CD8-positive, alpha-beta memory T cell (primary cell): ENCODE data around the gene RNF123. TPM values are rescaled to one million over a fixed set of nuclear protein-coding genes. Genes with fewer than 3 reads are reported as not detected.

Experiments used
- CTCF ChIA-PET: fragments of 350-600 bp; sonication (Branson Sonifier 250); formaldehyde crosslinking; loops from one replicate; lab custom pipeline; 2021; ENCODE audit warnings: antibody characterized with exemption; lab: Charles Lee
- POLR2A ChIA-PET: fragments of 350-600 bp; sonication (Branson Sonifier 250); formaldehyde crosslinking; loops from one replicate; lab custom pipeline; 2021; ENCODE audit warnings: antibody characterized with exemption; lab: Charles Lee
- DNase-seq, 5 donors: peaks; one replicate each; pipeline versions ENCODE4 v3.0.0 to v3.0.0-alpha.2; 2020 to 2022; ENCODE audit warnings: mixed read lengths in 1 of 5
- H3K27ac ChIP-seq: one replicate; pipeline ENCODE4 v1.7.0; 2013; ENCODE audit warnings: low read depth, mild to moderate bottlenecking, low read length, moderate library complexity
- H3K27me3 ChIP-seq: 2 replicates; pipeline ENCODE4 v1.7.0; 2013; ENCODE audit warnings: low read length, mild to moderate bottlenecking; ENCODE audit not compliant: insufficient read depth, poor library complexity, severe bottlenecking
- H3K36me3 ChIP-seq: 2 replicates; pipeline ENCODE4 v1.7.0; 2013; ENCODE audit warnings: mild to moderate bottlenecking, low read length, moderate library complexity; ENCODE audit not compliant: insufficient read depth
- H3K4me1 ChIP-seq: 2 replicates; pipeline ENCODE4 v1.7.0; 2013; ENCODE audit warnings: mild to moderate bottlenecking, low read length, moderate library complexity; ENCODE audit not compliant: insufficient read depth
- H3K4me3 ChIP-seq: 2 replicates; pipeline ENCODE4 v1.7.0; 2013; ENCODE audit warnings: mild to moderate bottlenecking, low read length
- H3K9me3 ChIP-seq: 2 replicates; pipeline ENCODE4 v1.7.0; 2013; ENCODE audit warnings: mild to moderate bottlenecking, low read length
- H3K27ac Mint-ChIP-seq, 8 donors: one replicate each; pipeline ENCODE4 v1.8.0; 2020 to 2021; ENCODE audit warnings: mixed read lengths in 8 of 8, mild to moderate bottlenecking in 6 of 8, inconsistent platforms in 3 of 8, moderate library complexity in 3 of 8
- H3K27me3 Mint-ChIP-seq, 2 donors: one replicate each; pipeline ENCODE4 v1.8.0; 2020 to 2021; ENCODE audit warnings: mixed read lengths in 2 of 2, mild to moderate bottlenecking in 1 of 2, moderate library complexity in 1 of 2
- H3K36me3 Mint-ChIP-seq, 3 donors: one replicate each; pipeline ENCODE4 v1.8.0; 2020 to 2021; ENCODE audit warnings: mixed read lengths in 3 of 3, inconsistent platforms in 1 of 3, mild to moderate bottlenecking in 1 of 3
- H3K4me1 Mint-ChIP-seq, 3 donors: one replicate each; pipeline ENCODE4 v1.8.0; 2020 to 2021; ENCODE audit warnings: mixed read lengths in 3 of 3, inconsistent platforms in 1 of 3, mild to moderate bottlenecking in 1 of 3
- H3K4me3 Mint-ChIP-seq, 7 donors: one replicate each; pipeline ENCODE4 v1.8.0; 2020 to 2021; ENCODE audit warnings: mixed read lengths in 7 of 7, mild to moderate bottlenecking in 6 of 7, moderate library complexity in 4 of 7, inconsistent platforms in 2 of 7
- H3K9me3 Mint-ChIP-seq, 5 donors: one replicate each; pipeline ENCODE4 v1.8.0; 2020 to 2022; ENCODE audit warnings: mixed read lengths in 5 of 5, mild to moderate bottlenecking in 3 of 5, moderate library complexity in 2 of 5, inconsistent platforms in 1 of 5
- polyA plus RNA-seq: library from polyadenylated mRNA; unstranded; fragments of 300-500 nt; fragmentation: Illumina TruSeq; gene quantifications from one replicate; pipeline ENCODE4 v1.2.3, GENCODE V29; 2021
- total RNA-seq, 2 experiments: library from RNA; stranded (reverse); gene quantifications; one replicate each; pipeline ENCODE4 v1.2.3, GENCODE V29; 2021

Gene RNF123
- total and polyA plus RNA-seq, 3 experiments from 2014 or later, result 20.7 to 43.7 (median 38.8) TPM

GRCh38 chr3:49721596-49721895 is 32.2 kb downstream of the RNF123 start:
- Mint-ChIP-seq H3K4me1 (peaks cover 30 to 52% (median 41%) of the 10 kb centered on the region in 3 donors), H3K27ac (peak overlapping the region in 7 of 8 donors; percentile 3 to 93 (median 45)), H3K4me3 (peak overlapping the region in 4 of 7 donors; percentile 23 to 91 (median 47)), H3K36me3 (peaks cover 0 to 42% (median 0%) of the 10 kb centered on the region in 3 donors), H3K27me3 (peaks cover 0 to 2% of the 10 kb centered on the region in 2 donors), H3K9me3 (no peaks in the 10 kb centered on the region)
- Histone ChIP-seq H3K36me3 (no peaks in the 10 kb centered on the region), H3K27ac (no peak overlapping the region), H3K4me3 (no peak overlapping the region), H3K9me3 (no peaks in the 10 kb centered on the region), H3K27me3 (no peaks in the 10 kb centered on the region), H3K4me1 (peaks cover 21% of the 10 kb centered on the region)
- ChIA-PET POLR2A (no interaction called here), CTCF (interaction anchor here (2.0 kb wide), 1 partner anchor 81 kb away, joined by 8 read pairs; no protein-coding TSS in a partner anchor)
- no peak for DNase-seq

GRCh38 chr3:49721896-49722781 is 32.8 kb downstream of the RNF123 start:
- peaks cover 30 to 52% (median 41%) of the 10 kb centered on the region in 3 donors for H3K4me1 Mint-ChIP-seq
- DNase-seq, result no peak
- Histone ChIP-seq H3K36me3 (no peaks in the 10 kb centered on the region), H3K27me3 (no peaks in the 10 kb centered on the region), H3K4me1 (peaks cover 21% of the 10 kb centered on the region), H3K9me3 (no peaks in the 10 kb centered on the region), H3K27ac (peak overlapping the region; percentile 97), H3K4me3 (no peak overlapping the region)
- ChIA-PET CTCF (interaction anchor here (1.0 to 2.0 kb wide), 2 partner anchors 80 to 117 kb away, joined by 3 to 8 read pairs; no protein-coding TSS in a partner anchor), POLR2A (no interaction called here)
- peak overlapping the region; percentile 91 to 96 (median 95) for H3K4me3 Mint-ChIP-seq
- peak overlapping the region; percentile 36 to 99 (median 97) for H3K27ac Mint-ChIP-seq
- no peaks in the 10 kb centered on the region for H3K9me3 Mint-ChIP-seq
- peaks cover 0 to 47% (median 0%) of the 10 kb centered on the region in 3 donors for H3K36me3 Mint-ChIP-seq
- H3K27me3 Mint-ChIP-seq, result peaks cover 0 to 2% of the 10 kb centered on the region in 2 donors

- no peaks in the 10 kb centered on the region for H3K9me3 Mint-ChIP-seq
- ChIA-PET POLR2A (no interaction called here), CTCF (interaction anchor here (1.0 kb wide), 1 partner anchor 116 kb away, joined by 3 read pairs; no protein-coding TSS in a partner anchor)
- peaks cover 30 to 52% (median 41%) of the 10 kb centered on the region in 3 donors for H3K4me1 Mint-ChIP-seq
- Histone ChIP-seq H3K4me1 (peaks cover 21% of the 10 kb centered on the region), H3K9me3 (no peaks in the 10 kb centered on the region), H3K4me3 (peak overlapping the region; percentile 99), H3K36me3 (no peaks in the 10 kb centered on the region), H3K27me3 (no peaks in the 10 kb centered on the region), H3K27ac (peak overlapping the region; percentile 97)
- peak overlapping the region; percentile 92 to 99 (median 98) for H3K27ac Mint-ChIP-seq
- peaks cover 0 to 55% (median 0%) of the 10 kb centered on the region in 3 donors for H3K36me3 Mint-ChIP-seq
- peak overlapping the region; percentile 91 to 96 (median 95) for H3K4me3 Mint-ChIP-seq
- peaks cover 0 to 2% of the 10 kb centered on the region in 2 donors for H3K27me3 Mint-ChIP-seq
- no peak for DNase-seq
Measured at GRCh38 chr3:49722896-49723295, 33.5 kb downstream of the RNF123 start.

- Mint-ChIP-seq H3K9me3 (no peaks in the 10 kb centered on the region), H3K27ac (peak overlapping the region; percentile 92 to 99 (median 98)), H3K27me3 (peaks cover 0 to 2% of the 10 kb centered on the region in 2 donors), H3K4me3 (peak overlapping the region; percentile 91 to 96 (median 95)), H3K4me1 (peaks cover 30 to 52% (median 41%) of the 10 kb centered on the region in 3 donors), H3K36me3 (peaks cover 0 to 58% (median 0%) of the 10 kb centered on the region in 3 donors)
- Histone ChIP-seq H3K4me3 (peak overlapping the region; percentile 99), H3K36me3 (no peaks in the 10 kb centered on the region), H3K4me1 (peaks cover 21% of the 10 kb centered on the region), H3K27me3 (no peaks in the 10 kb centered on the region), H3K9me3 (no peaks in the 10 kb centered on the region), H3K27ac (peak overlapping the region; percentile 97)
- DNase-seq, result peak; percentile 36 to 73 (median 51)
- POLR2A ChIA-PET, result no interaction called here
- CTCF ChIA-PET, result interaction anchor here (1.0 to 1.3 kb wide), 4 partner anchors 20 to 183 kb away, joined by 3 read pairs; no protein-coding TSS in a partner anchor
Measured at GRCh38 chr3:49723296-49723627, 33.9 kb downstream of the RNF123 start.

- H3K27ac ChIP-seq, result peak within 1 kb of the TSS; percentile 97
- ChIA-PET POLR2A (interaction anchor here (0.6 kb wide), 1 partner anchor 45 kb away, joined by 3 read pairs; no protein-coding TSS in a partner anchor), CTCF (interaction anchor here (0.7 to 1.3 kb wide), 5 partner anchors 21 to 184 kb away, joined by 3 read pairs; no protein-coding TSS in a partner anchor)
- H3K4me1 Mint-ChIP-seq, result peaks cover 25 to 47% (median 36%) of the 10 kb centered on the region in 3 donors
- H3K27ac Mint-ChIP-seq, result peak within 1 kb of the TSS; percentile 92 to 99 (median 98)
- H3K4me1 ChIP-seq, result peaks cover 21% of the 10 kb centered on the region
- no peaks in the 10 kb centered on the region for H3K27me3 ChIP-seq
- DNase-seq, result peak; percentile 88 to 92 (median 90)
- H3K27me3 Mint-ChIP-seq, result peaks cover 0 to 2% of the 10 kb centered on the region in 2 donors
- H3K9me3 Mint-ChIP-seq, result no peaks in the 10 kb centered on the region
- H3K36me3 Mint-ChIP-seq, result peaks cover 0 to 64% (median 0%) of the 10 kb centered on the region in 3 donors
- peak within 1 kb of the TSS; percentile 91 to 96 (median 95) for H3K4me3 Mint-ChIP-seq
- H3K36me3 ChIP-seq, result no peaks in the 10 kb centered on the region
- no peaks in the 10 kb centered on the region for H3K9me3 ChIP-seq
- H3K4me3 ChIP-seq, result peak within 1 kb of the TSS; percentile 99
Measured at GRCh38 chr3:49723628-49724551, 34.5 kb downstream of the RNF123 start, which contains the start of gene GMPPB. Gene GMPPB (minus strand): TSS chr3:49723951. CDS start chr3:49723726, 225 bp downstream.

GRCh38 chr3:49724586-49724985 is 35.2 kb downstream of the RNF123 start:
- peak overlapping the region; percentile 99 for H3K4me3 ChIP-seq
- CTCF ChIA-PET, result interaction anchor here (0.7 to 1.3 kb wide), 4 partner anchors 21 to 184 kb away, joined by 3 read pairs; no protein-coding TSS in a partner anchor
- no peaks in the 10 kb centered on the region for H3K27me3 ChIP-seq
- no peaks in the 10 kb centered on the region for H3K9me3 Mint-ChIP-seq
- H3K27me3 Mint-ChIP-seq, result peaks cover 0 to 4% of the 10 kb centered on the region in 2 donors
- H3K4me3 Mint-ChIP-seq, result peak overlapping the region; percentile 91 to 96 (median 95)
- peak overlapping the region; percentile 88 to 99 (median 98) for H3K27ac Mint-ChIP-seq
- peak overlapping the region; percentile 97 for H3K27ac ChIP-seq
- no peaks in the 10 kb centered on the region for H3K9me3 ChIP-seq
- H3K4me1 ChIP-seq, result peaks cover 21% of the 10 kb centered on the region
- POLR2A ChIA-PET, result interaction anchor here (0.6 kb wide), 1 partner anchor 44 kb away, joined by 3 read pairs; no protein-coding TSS in a partner anchor
- no peaks in the 10 kb centered on the region for H3K36me3 ChIP-seq
- peak in 4 of 5 donors; percentile 30 to 69 (median 36) for DNase-seq
- peaks cover 0 to 62% (median 0%) of the 10 kb centered on the region in 3 donors for H3K36me3 Mint-ChIP-seq
- H3K4me1 Mint-ChIP-seq, result peaks cover 22 to 41% (median 29%) of the 10 kb centered on the region in 3 donors
